NCI-H345 (cell line): Measurements from ENCODE around the gene TLE5.
"Not testable (repeated sequence)": the region's sequence is repeated elsewhere in the genome, so short reads cannot be mapped to it uniquely, and the experiment has no call there.

Source experiments
- DNase-seq: peaks from one replicate; lab custom pipeline; 2025; lab: John Stamatoyannopoulos, UW

Gene TLE5

GRCh38 chr19:3045191-3045590 is 17.1 kb downstream of the TLE5 start:
- no peak for DNase-seq

- no peak for DNase-seq
These were observed 19.6 kb downstream of the TLE5 start for GRCh38 chr19:3042621-3043267.

GRCh38 chr19:3041761-3042620 is 20.3 kb downstream of the TLE5 start:
- no peak for DNase-seq

- DNase-seq = no peak
These were observed 21.0 kb downstream of the TLE5 start for GRCh38 chr19:3041327-3041726.

GRCh38 chr19:3039641-3040077 is 22.6 kb downstream of the TLE5 start:
- DNase-seq = no peak

GRCh38 chr19:3039125-3039524 is 23.2 kb downstream of the TLE5 start:
- no peak for DNase-seq

- no peak for DNase-seq
These were observed 24.1 kb downstream of the TLE5 start for GRCh38 chr19:3038214-3038613.

GRCh38 chr19:3036977-3037544 is 25.2 kb downstream of the TLE5 start:
- not testable (repeated sequence) for DNase-seq

- DNase-seq = peak; percentile 97
These were observed 25.9 kb downstream of the TLE5 start for GRCh38 chr19:3036119-3036976.

GRCh38 chr19:3035542-3036118 is 26.7 kb downstream of the TLE5 start:
- DNase-seq = peak; percentile 99

GRCh38 chr19:3034656-3035541 is 27.4 kb downstream of the TLE5 start:
- DNase-seq = no peak

GRCh38 chr19:3034406-3034655 is 28.0 kb downstream of the TLE5 start:
- DNase-seq = no peak

- DNase-seq = no peak
These were observed 28.5 kb downstream of the TLE5 start for GRCh38 chr19:3033595-3034405.

- no peak for DNase-seq
These were observed 30.8 kb downstream of the TLE5 start for GRCh38 chr19:3031607-3031867.

- DNase-seq = no peak
These were observed 33.0 kb downstream of the TLE5 start, which contains the start of gene TLE2 for GRCh38 chr19:3029065-3029923. Gene TLE2 (minus strand): TSS chr19:3029280. CDS start chr19:3028904, 376 bp downstream.

GRCh38 chr19:3028305-3029064 is 33.8 kb downstream of the TLE5 start:
- peak; percentile 11 for DNase-seq

- DNase-seq = no peak
These were observed 34.4 kb downstream of the TLE5 start for GRCh38 chr19:3027981-3028304.

- DNase-seq = no peak
These were observed 35.0 kb downstream of the TLE5 start for GRCh38 chr19:3027292-3027691.

GRCh38 chr19:3026768-3027167 is 35.5 kb downstream of the TLE5 start:
- DNase-seq = no peak
